Measurements from ENCODE around the gene SLC6A6. TPM values are rescaled to one million over a fixed set of nuclear protein-coding genes. Genes with fewer than 3 reads are reported as not detected.

SLC6A6 gene
- total RNA-seq, 4 donors from 2014 or later: 34.4 to 166 (median 55.2) TPM

- intact Hi-C loops (cut with DNase I; ENCODE audit: low total_unique reads): no loop called here
- no peak for DNase-seq (ENCODE audit: low spot score in 2 of 2)
Observed at GRCh38 chr3:14374444-14374883, 27.9 kb upstream of the SLC6A6 start.

GRCh38 chr3:14375192-14375591 is 27.2 kb upstream of the SLC6A6 start:
- intact Hi-C loops (cut with DNase I; ENCODE audit: low total_unique reads): no loop called here
- TF ChIP-seq POLR2A (IDR thresholded peaks at IDR 0.05) (no peak), CTCF (IDR thresholded peaks at IDR 0.05) (no peak)
- 67 to 86% methylated on average over 4 of the region's 4 CpGs for WGBS, 2 donors

More at GRCh38 chr3:14374444-14374883, 27.9 kb upstream of the SLC6A6 start:
- no peak for TF ChIP-seq CTCF (IDR thresholded peaks at IDR 0.05)
- TF ChIP-seq POLR2A (IDR thresholded peaks at IDR 0.05): no peak
- H3K4me3 ChIP-seq (ENCODE audit: low read depth, poor library complexity, severe bottlenecking): no peak overlapping the region
- 41 to 50% methylated on average over 7 to 8 of the region's 8 CpGs for WGBS, 2 donors

GRCh38 chr3:14376348-14377043 is 25.9 kb upstream of the SLC6A6 start:
- no peak for TF ChIP-seq POLR2A (IDR thresholded peaks at IDR 0.05)
- TF ChIP-seq CTCF (IDR thresholded peaks at IDR 0.05): no peak
- no peak for DNase-seq (ENCODE audit: low spot score in 2 of 2)
- no peak overlapping the region for H3K4me3 ChIP-seq (ENCODE audit: low read depth, poor library complexity, severe bottlenecking)
- 85 to 88% methylated on average over 6 to 9 of the region's 9 CpGs for WGBS, 2 donors
- intact Hi-C loops (cut with DNase I; ENCODE audit: low total_unique reads): no loop called here

More at GRCh38 chr3:14375192-14375591, 27.2 kb upstream of the SLC6A6 start:
- H3K4me3 ChIP-seq (ENCODE audit: low read depth, poor library complexity, severe bottlenecking): no peak overlapping the region
- DNase-seq (ENCODE audit: low spot score in 2 of 2): no peak

- intact Hi-C loops (cut with DNase I; ENCODE audit: low total_unique reads): no loop called here
- TF ChIP-seq CTCF (IDR thresholded peaks at IDR 0.05): no peak
- TF ChIP-seq POLR2A (IDR thresholded peaks at IDR 0.05): no peak
- no peak overlapping the region for H3K4me3 ChIP-seq (ENCODE audit: low read depth, poor library complexity, severe bottlenecking)
- DNase-seq (ENCODE audit: low spot score in 2 of 2): no peak
- whole genome bisulfite sequencing, 2 donors: 93 to 95% methylated on average over 6 of the region's 6 CpGs
Observed at GRCh38 chr3:14377044-14377837, 25.2 kb upstream of the SLC6A6 start.

GRCh38 chr3:14377838-14378169 is 24.6 kb upstream of the SLC6A6 start:
- WGBS, 2 donors: 68 to 79% methylated on average over 3 of the region's 3 CpGs
- intact Hi-C loops (cut with DNase I; ENCODE audit: low total_unique reads): no loop called here

More at GRCh38 chr3:14377838-14378169, 24.6 kb upstream of the SLC6A6 start:
- no peak overlapping the region for H3K4me3 ChIP-seq (ENCODE audit: low read depth, poor library complexity, severe bottlenecking)
- no peak for DNase-seq (ENCODE audit: low spot score in 2 of 2)
- no peak for TF ChIP-seq CTCF (IDR thresholded peaks at IDR 0.05)
- no peak for TF ChIP-seq POLR2A (IDR thresholded peaks at IDR 0.05)

Measured in lower leg skin (tissue), 4 donors.